GM19043 (cell line): ENCODE measurements around the gene WFDC5.
"Not testable (repeated sequence)": the region's sequence is repeated elsewhere in the genome, so short reads cannot be mapped to it uniquely, and the experiment has no call there.

Experiments used
- ATAC-seq: cut with Tn5 transposase; IDR thresholded peaks from one replicate; pipeline ENCODE4 v1.9.1; 2021; ENCODE audit warnings: low read depth; ENCODE audit not compliant: unreplicated experiment

Gene WFDC5

GRCh38 chr20:45091366-45091765 lies 23.6 kb downstream of the WFDC5 start:
- no peak for ATAC-seq

DNA sequence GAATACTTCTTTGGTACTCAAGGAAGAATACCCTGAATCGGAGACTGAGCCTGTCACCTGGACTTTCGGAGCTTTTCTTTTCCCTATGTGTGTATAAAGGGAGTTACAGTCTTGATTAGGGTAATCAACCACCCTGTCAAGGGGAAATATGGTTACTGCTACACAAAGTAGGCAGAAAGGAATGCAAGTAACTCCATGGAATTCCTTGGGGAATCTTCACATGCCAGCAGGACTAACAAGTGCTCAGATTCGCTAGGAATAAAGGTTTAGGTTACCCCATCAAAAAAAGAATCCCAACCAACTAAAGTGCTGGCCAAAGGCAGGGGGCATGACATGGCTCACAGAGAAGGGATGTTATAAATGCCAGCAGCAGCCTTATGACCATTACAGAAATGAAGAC lies 24.5 kb downstream of the WFDC5 start:
- no peak for ATAC-seq

GRCh38 chr20:45088247-45088646 lies 26.7 kb downstream of the WFDC5 start:
- ATAC-seq, result no peak

GRCh38 chr20:45087814-45088213 lies 27.2 kb downstream of the WFDC5 start:
- ATAC-seq, result no peak

DNA sequence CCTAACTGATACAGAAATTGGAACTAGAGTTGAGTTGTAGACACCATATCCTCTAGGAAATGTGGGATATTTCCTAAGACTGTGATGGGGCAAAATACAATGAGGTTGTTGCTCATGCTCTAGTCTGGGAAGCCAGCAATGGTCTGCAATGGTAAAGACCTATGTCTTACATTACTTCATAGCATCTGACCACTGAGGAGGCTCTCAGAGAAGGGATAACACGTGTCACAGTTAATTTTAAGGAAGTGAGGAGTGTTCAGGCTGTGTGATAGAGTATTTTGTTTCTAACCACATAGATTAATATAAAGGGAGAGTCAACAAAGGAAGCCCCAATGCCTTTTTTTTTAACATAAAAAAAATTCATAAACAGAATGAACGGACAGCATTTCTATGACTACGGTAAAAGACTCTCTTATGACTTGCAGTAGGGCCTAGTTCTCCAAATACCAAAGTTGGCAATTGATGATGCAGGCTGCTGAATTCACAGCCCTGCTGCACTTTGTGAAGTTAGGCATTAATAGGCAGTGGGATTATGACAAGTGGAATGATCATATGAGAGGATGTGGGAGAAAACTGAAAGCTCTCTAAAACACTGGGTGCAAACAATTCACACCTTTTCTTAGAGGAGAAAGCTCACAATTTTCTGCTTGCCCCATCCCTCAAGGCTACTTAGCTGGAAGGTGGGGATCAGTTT lies 27.7 kb downstream of the WFDC5 start:
- no peak for ATAC-seq

GRCh38 chr20:45085867-45086266 lies 29.1 kb downstream of the WFDC5 start:
- ATAC-seq, result no peak

- ATAC-seq, result no peak
Observed at GRCh38 chr20:45085289-45085688, 29.7 kb downstream of the WFDC5 start.

GRCh38 chr20:45083127-45083526 lies 31.8 kb downstream of the WFDC5 start:
- ATAC-seq, result no peak

DNA sequence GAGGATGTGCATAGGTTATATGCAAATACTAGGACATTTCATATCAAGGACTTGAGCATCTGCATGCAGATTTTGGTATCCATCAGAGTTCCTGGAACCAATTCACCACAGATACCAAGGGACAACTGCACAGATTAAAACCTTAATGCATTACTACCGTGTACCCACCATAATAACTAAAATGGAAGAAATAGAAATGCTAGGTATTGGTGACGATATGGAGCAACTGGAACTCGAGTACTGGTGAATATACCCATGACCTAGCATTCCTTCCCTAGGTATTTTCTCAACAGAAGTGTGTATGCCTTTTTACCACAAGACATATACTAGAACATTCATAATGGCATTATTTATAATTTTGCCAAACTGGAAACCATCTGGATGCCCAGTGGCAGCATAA lies 32.5 kb downstream of the WFDC5 start:
- no peak for ATAC-seq

- ATAC-seq, result no peak
Observed at GRCh38 chr20:45080867-45081624, 33.9 kb downstream of the WFDC5 start.

DNA sequence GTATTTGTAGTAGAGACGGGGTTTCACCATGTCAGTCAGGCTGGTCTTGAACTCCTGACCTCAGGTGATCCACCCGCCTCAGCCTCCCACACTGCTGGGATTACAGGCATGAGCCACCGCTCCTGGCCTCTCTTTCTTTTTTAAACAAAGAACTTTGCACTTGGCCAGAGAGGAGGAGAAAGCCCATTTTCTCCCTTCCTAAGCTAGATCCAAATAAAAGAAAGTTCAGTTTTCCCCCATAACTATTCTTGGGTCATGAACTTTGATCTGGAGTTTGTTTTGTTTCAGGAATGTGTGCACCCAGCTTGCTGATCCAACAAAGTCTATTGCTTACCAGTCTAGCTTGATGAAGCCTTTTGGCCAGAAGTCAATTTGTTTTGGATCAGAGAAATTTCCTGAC lies 37.4 kb downstream of the WFDC5 start:
- ATAC-seq, result no peak

DNA sequence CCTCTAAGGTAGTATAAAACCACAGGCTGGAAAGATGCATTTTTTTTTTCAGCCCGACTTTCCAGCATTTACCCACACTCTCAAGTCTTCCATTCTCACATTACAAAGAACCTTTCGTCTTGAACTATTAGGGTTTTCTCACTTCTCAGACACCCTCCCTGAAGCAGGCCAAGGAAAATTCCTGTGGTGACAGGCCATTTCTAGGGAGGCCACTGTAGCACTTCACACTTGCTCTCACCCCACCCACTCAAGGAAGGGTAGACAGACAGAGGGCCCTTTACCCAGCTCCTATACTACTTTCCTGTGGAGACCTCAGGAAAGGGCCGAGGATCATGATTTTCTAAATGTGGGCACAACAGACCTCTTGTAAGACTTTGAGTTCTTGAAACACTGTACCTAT lies 41.8 kb downstream of the WFDC5 start:
- ATAC-seq, result no peak

DNA sequence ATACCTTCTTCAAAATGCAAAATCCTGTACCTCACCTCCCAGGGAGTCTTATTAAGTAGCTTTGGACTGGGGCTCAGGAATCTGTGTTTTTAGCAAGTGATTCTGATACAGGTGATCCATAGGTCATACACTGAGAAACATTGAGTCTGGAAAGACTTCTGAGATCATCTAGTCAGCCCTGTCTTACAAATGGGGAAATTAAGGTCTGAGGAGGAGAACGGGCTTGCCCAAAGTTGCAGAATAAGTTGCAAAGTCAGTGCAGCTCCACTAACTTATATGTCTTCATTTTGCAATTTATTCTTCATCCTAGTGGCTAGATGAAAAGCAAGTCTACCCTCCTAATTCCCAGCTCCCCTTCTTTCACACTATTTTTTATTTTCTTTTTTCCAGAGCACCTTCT lies 42.9 kb downstream of the WFDC5 start:
- no peak for ATAC-seq

GRCh38 chr20:45070932-45071632 lies 43.9 kb downstream of the WFDC5 start:
- no peak for ATAC-seq

DNA sequence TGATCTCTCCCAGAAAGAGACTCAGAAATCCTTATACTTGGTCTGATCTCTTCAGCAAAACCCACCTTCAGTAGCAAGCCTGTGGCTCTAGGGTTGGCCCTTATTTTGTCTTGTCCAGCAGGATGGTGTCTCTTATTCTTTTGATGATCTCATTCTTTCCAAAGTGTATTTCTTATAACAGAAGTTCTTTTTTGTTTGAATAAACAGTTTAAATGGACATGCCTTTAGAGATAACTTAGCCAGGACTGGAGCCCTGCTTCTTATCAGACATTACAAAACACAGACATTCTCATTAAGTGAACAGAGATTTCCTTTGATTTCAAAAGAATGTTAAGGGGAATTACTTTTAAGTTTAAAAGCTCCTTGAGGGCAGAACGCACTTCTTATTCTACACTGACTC lies 45.7 kb downstream of the WFDC5 start:
- no peak for ATAC-seq

GRCh38 chr20:45067558-45067957 lies 47.4 kb downstream of the WFDC5 start:
- no peak for ATAC-seq

DNA sequence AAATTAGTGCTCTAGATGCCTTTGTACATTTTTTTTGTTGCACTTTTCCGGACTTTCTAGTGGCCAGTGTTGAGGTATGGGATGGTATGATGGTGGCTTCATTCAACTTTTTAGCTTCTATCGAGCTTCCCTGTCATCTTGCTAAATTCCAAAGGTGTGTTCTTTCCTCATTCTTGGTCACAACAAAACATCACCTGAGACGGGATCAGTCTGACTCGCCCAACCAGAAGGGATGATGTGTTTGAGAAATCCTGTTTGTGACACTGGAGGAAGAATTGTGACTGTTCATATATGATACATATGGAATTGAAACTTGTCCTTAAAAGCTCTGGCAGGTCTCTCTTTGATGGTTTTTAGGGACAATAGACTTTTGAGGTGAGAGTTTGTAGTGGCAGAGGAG lies 47.9 kb downstream of the WFDC5 start:
- ATAC-seq, result no peak

DNA sequence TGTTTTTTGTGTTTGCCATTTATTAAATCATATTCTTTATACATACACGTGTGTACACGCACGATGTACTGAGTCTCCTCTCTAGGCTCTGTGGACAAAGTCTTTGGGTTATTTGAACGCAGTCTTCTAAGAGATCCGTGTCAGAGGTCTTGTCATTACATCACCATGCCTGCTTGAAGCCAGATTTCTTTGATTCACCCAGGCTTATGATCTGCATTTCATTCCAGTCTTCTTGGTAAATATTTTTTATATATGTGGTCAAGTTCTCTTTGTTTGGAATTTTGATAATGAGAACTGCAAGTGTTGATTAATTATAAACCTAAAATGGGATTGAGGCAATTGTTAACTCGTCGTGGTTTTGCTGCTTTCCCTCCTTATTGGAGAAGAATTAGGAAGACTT lies 48.6 kb downstream of the WFDC5 start:
- no peak for ATAC-seq

DNA sequence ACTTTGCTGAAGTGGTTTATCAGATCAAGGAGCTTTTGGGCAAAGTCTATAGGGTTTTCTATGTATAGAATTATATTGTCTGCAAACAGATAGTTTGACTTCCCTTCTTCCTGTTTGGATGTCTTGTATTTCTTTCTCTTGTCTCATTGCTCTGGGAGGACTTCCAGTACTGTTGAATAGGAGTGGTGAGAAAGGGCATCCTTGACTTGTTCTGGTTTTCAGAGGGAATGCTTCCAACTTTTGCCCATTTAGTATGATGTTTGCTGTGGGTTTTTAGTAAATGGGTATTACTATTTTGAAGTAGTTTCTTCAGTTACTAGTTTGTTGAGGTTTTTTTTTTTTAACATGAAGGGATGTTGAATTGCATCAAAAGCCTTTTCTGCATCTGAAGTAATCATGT lies 50.2 kb downstream of the WFDC5 start:
- ATAC-seq, result no peak

GRCh38 chr20:45063107-45063506 lies 51.9 kb downstream of the WFDC5 start:
- ATAC-seq, result not testable (repeated sequence)

DNA sequence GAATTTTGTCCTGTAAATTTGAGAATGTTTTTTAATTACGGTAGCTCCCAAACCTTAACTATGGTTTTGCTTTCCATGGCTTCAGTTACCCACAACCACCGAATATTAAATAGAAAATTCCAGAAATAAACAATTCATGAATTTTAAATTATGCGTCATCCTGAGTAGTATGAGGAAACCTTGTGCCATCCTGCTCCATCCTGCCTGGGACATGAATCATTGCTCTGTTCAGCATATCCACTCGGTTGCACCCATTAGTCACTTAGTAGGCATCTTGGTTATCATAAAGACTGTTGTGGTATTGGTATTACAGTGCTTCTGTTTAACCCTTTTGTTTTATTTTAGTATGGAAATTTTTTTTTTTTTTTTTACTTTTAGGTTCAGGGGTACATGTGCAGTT lies 53.7 kb downstream of the WFDC5 start:
- ATAC-seq, result no peak

- ATAC-seq, result no peak
Observed at GRCh38 chr20:45060294-45060693, 54.7 kb downstream of the WFDC5 start.
